K562 (cell line): ENCODE data around the gene AHI1. TPM values are rescaled to one million over a fixed set of nuclear protein-coding genes. Genes with fewer than 3 reads are reported as not detected.

Experiments used
- CBFA2T2 ChIP-seq: fragments of 450-650 bp; conservative IDR thresholded peaks from 2 replicates; pipeline ENCODE4 v1.6.1; 2017; ENCODE audit warnings: mild to moderate bottlenecking
- MTF1 ChIP-seq: fragments of 250-450 bp; sonication (Bioruptor Pico); IDR thresholded peaks from 2 replicates; pipeline ENCODE4 v1.9.0; 2021; ENCODE audit warnings: moderate library complexity, mild to moderate bottlenecking, inconsistent platforms, borderline replicate concordance
- PTTG1 ChIP-seq: fragments of 450-650 bp; IDR thresholded peaks from 2 replicates; pipeline ENCODE4 v1.6.1; 2016; ENCODE audit warnings: low read depth, mild to moderate bottlenecking, missing genetic modification characterization, missing compliant biosample characterization
- TAF9B ChIP-seq: fragments of 450-650 bp; IDR thresholded peaks from 2 replicates; pipeline ENCODE4 v1.6.1; 2018; ENCODE audit warnings: mild to moderate bottlenecking; ENCODE audit not compliant: partially characterized antibody
- TCF7 ChIP-seq: sonication (generic); IDR thresholded peaks from 2 replicates; pipeline ENCODE4 v1.6.1; 2016; ENCODE audit warnings: antibody characterized with exemption, borderline replicate concordance
- ZBTB8A ChIP-seq: fragments of 450-650 bp; IDR thresholded peaks from 2 replicates; pipeline ENCODE4 v1.6.1; 2018; ENCODE audit warnings: mild to moderate bottlenecking, moderate library complexity; ENCODE audit not compliant: partially characterized antibody
- ZNF407 ChIP-seq: fragments of 450-650 bp; IDR thresholded peaks from 2 replicates; pipeline ENCODE4 v1.6.1; 2016; ENCODE audit warnings: low read depth
- polyA plus RNA-seq, 8 experiments: library from polyadenylated mRNA; depleted of rRNA in 4 of 8; stranded (reverse) in 5 of 8; unstranded in 3 of 8; fragments of >200 nt; fragmentation: Nextera tagmentation in 2 of 8; fragmentation: Illumina TruSeq in 1 of 8; extraction: Ambion mirVana in 2 of 8; extraction: Trizol in 1 of 8; gene quantifications; 2 replicates each; pipeline versions ENCODE4 v1.2.1 to v1.2.3, GENCODE V29; 2011 to 2014; ENCODE audit warnings: inconsistent platforms in 1 of 8, missing spikeins in 1 of 8
- total RNA-seq, 7 experiments: library from RNA; depleted of rRNA in 6 of 7; stranded (reverse); fragments of >200 nt in 6 of 7; fragmentation: Illumina TruSeq in 2 of 7; extraction: Trizol in 2 of 7; gene quantifications; 2 replicates each; pipeline versions ENCODE4 v1.2.1 to v1.2.3, GENCODE V29; 2011 to 2021; ENCODE audit warnings: low replicate concordance in 1 of 7

AHI1 gene
- total and polyA plus RNA-seq, 9 of the 15 experiments (the other 6 are each of a cell fraction or from before 2014, with no cell fraction given): 24.7 to 54.9 (median 32.2) TPM

- TF ChIP-seq ZBTB8A (no peak), MTF1 (CRISPR knock-in tag) (no peak), PTTG1 (tag) (no peak), TAF9B (no peak), CBFA2T2 (no peak), ZNF407 (no peak), TCF7 (no peak)
Measured at GRCh38 chr6:135266675-135267074, 230.9 kb downstream of the AHI1 start (continued).
